HCT116 (cell line): ENCODE data around the gene GDI1. TPM values are rescaled to one million over a fixed set of nuclear protein-coding genes. Genes with fewer than 3 reads are reported as not detected.

Source experiments
- ATAC-seq: fragments of 200-7000 bp; cut with Tn5 transposase; 2 replicates; pipeline ENCODE4 v1.9.1; 2020; ENCODE audit warnings: mild to moderate bottlenecking, moderate library complexity
- BruUV-seq: library from RNA; stranded (reverse); fragments of 400-500 nt; replicated peaks from 2 replicates; lab custom pipeline; 2021; lab: Mats Ljungman, UMichigan
- CTCF ChIA-PET: fragments of 300-600 bp; sonication (Branson Sonifier 250); formaldehyde crosslinking; loops from one replicate; lab custom pipeline; 2021; ENCODE audit warnings: antibody characterized with exemption; lab: Charles Lee
- POLR2A ChIA-PET: fragments of 300-600, 350-600 bp; sonication (Branson Sonifier 250); formaldehyde crosslinking; loops from one replicate; lab custom pipeline; 2021; ENCODE audit warnings: antibody characterized with exemption; lab: Charles Lee
- RAD21 ChIA-PET, 2 experiments: fragments of 300-600 bp; sonication (Branson Sonifier 250); formaldehyde crosslinking; loops; one replicate each; lab custom pipeline; 2023; ENCODE audit warnings: low total read pairs in 2 of 2; ENCODE audit not compliant: uncharacterized antibody in 2 of 2, unreplicated experiment in 2 of 2, low non-redundant PET in 1 of 2; lab: Charles Lee
- DNase-seq: peaks from one replicate; pipeline ENCODE4 v3.0.0-alpha.2; 2010; ENCODE audit warnings: low read depth, low spot score
- H2AFZ ChIP-seq: fragments of 200-600 bp; shearing (Covaris generic), sonication (generic); 2 replicates; pipeline ENCODE4 v1.6.1; 2017; ENCODE audit warnings: low read depth, mixed run types, mixed read lengths, antibody characterized with exemption, low read length; ENCODE audit not compliant: poor library complexity, severe bottlenecking
- H3K27ac ChIP-seq: 2 replicates; pipeline ENCODE4 v1.5.1; 2012; ENCODE audit warnings: low read depth, low read length
- H3K27me3 ChIP-seq: fragments of 200-600 bp; sonication (generic); 2 replicates; pipeline ENCODE4 v1.6.1; 2016; ENCODE audit warnings: mixed run types, low read length, mixed read lengths; ENCODE audit not compliant: insufficient read depth
- H3K36me3 ChIP-seq, 2 experiments: fragments of 200-500 bp in 1 of 2; fragments of 200-600 bp in 1 of 2; sonication (Bioruptor generic) in 1 of 2; sonication (generic) in 1 of 2; 2 replicates each; pipeline versions ENCODE4 v1.5.1 to v1.6.1; 2014 to 2016; ENCODE audit warnings: low read length in 2 of 2, inconsistent platforms in 1 of 2, mixed read lengths in 1 of 2, mixed run types in 1 of 2; ENCODE audit not compliant: insufficient read depth in 2 of 2, control insufficient read depth in 1 of 2
- H3K4me1 ChIP-seq, 2 experiments: fragments of 200-600 bp in 1 of 2; sonication (generic) in 1 of 2; 2 replicates each; pipeline versions ENCODE4 v1.5.1 to v1.6.1; 2012 to 2017; ENCODE audit warnings: low read length in 2 of 2, inconsistent platforms in 1 of 2, mild to moderate bottlenecking in 1 of 2, mixed read lengths in 1 of 2, mixed run types in 1 of 2, moderate library complexity in 1 of 2; ENCODE audit not compliant: insufficient read depth in 2 of 2, control insufficient read depth in 1 of 2
- H3K4me2 ChIP-seq: fragments of 200-600 bp; sonication (generic); 2 replicates; pipeline ENCODE4 v1.6.1; 2017; ENCODE audit warnings: mixed run types, low read length, mixed read lengths
- H3K4me3 ChIP-seq, 2 experiments: fragments of 200-600 bp in 1 of 2; sonication (generic) in 1 of 2; replicated peaks in 1 of 2; 2 replicates each; pipeline ENCODE4 v1.5.1; 2011 to 2016; ENCODE audit warnings: low read length in 2 of 2, control low read depth in 1 of 2, low read depth in 1 of 2, mild to moderate bottlenecking in 1 of 2, mixed read lengths in 1 of 2, mixed run types in 1 of 2
- H3K79me2 ChIP-seq: fragments of 200-600 bp; sonication (generic); 2 replicates; pipeline ENCODE4 v1.6.1; 2017; ENCODE audit warnings: mild to moderate bottlenecking, mixed run types, low read length, moderate library complexity, mixed read lengths; ENCODE audit not compliant: insufficient read depth
- H3K9ac ChIP-seq: fragments of 200-600 bp; sonication (generic); 2 replicates; pipeline ENCODE4 v1.6.1; 2016; ENCODE audit warnings: low read length, mixed read lengths
- H3K9me2 ChIP-seq: fragments of 200-600 bp; sonication (generic), shearing (Covaris generic); 2 replicates; pipeline ENCODE4 v1.6.1; 2017; ENCODE audit warnings: mixed run types, mild to moderate bottlenecking, moderate library complexity; ENCODE audit not compliant: insufficient read depth
- H3K9me3 ChIP-seq, 2 experiments: fragments of 200-500 bp in 1 of 2; fragments of 200-600 bp in 1 of 2; sonication (Bioruptor generic) in 1 of 2; sonication (generic) in 1 of 2; 2 replicates each; pipeline ENCODE4 v1.6.1; 2014 to 2017; ENCODE audit warnings: low read length in 2 of 2, mixed read lengths in 2 of 2, inconsistent platforms in 1 of 2, low read depth in 1 of 2, mild to moderate bottlenecking in 1 of 2, mixed run types in 1 of 2, moderate library complexity in 1 of 2; ENCODE audit not compliant: control insufficient read depth in 1 of 2, insufficient read depth in 1 of 2
- H4K20me1 ChIP-seq: fragments of 200-600 bp; sonication (generic), shearing (Covaris generic); 2 replicates; pipeline ENCODE4 v1.6.1; 2017; ENCODE audit warnings: mixed run types, mild to moderate bottlenecking, moderate library complexity; ENCODE audit not compliant: insufficient read depth
- ATF3 ChIP-seq: IDR thresholded peaks from 2 replicates; pipeline ENCODE4 v1.6.1; 2012
- CEBPB ChIP-seq: IDR thresholded peaks from 2 replicates; pipeline ENCODE4 v1.6.1; 2012; ENCODE audit warnings: low read depth
- CTCF ChIP-seq, 3 experiments: fragments of 200-600 bp in 1 of 3; sonication (generic) in 1 of 3; IDR thresholded peaks in 2 of 3; conservative IDR thresholded peaks in 1 of 3; 2 replicates each; pipeline ENCODE4 v1.5.1; 2012 to 2017; ENCODE audit warnings: low read depth in 2 of 3, low read length in 2 of 3, antibody characterized with exemption in 1 of 3, borderline replicate concordance in 1 of 3, control low read depth in 1 of 3, mild to moderate bottlenecking in 1 of 3, mixed read lengths in 1 of 3, mixed run types in 1 of 3, moderate library complexity in 1 of 3; ENCODE audit not compliant: insufficient read depth in 1 of 3
- EGR1 ChIP-seq: IDR thresholded peaks from 2 replicates; pipeline ENCODE4 v1.6.1; 2012; ENCODE audit warnings: low read depth
- EZH2 ChIP-seq: fragments of 200-600 bp; sonication (generic); IDR thresholded peaks from 2 replicates; pipeline ENCODE4 v1.6.1; 2017; ENCODE audit warnings: antibody characterized with exemption, mixed run types
- EZH2phosphoT487 ChIP-seq: fragments of 200-600 bp; IDR thresholded peaks from 2 replicates; pipeline ENCODE4 v1.6.1; 2018; ENCODE audit warnings: antibody characterized with exemption, borderline replicate concordance
- FOSL1 ChIP-seq: IDR thresholded peaks from 2 replicates; pipeline ENCODE4 v1.6.1; 2012; ENCODE audit warnings: low read depth
- JUND ChIP-seq: IDR thresholded peaks from 2 replicates; pipeline ENCODE4 v1.6.1; 2012
- MAX ChIP-seq: IDR thresholded peaks from 2 replicates; pipeline ENCODE4 v1.6.1; 2012
- POLR2A ChIP-seq: IDR thresholded peaks from 2 replicates; pipeline ENCODE4 v1.7.0; 2011; ENCODE audit warnings: borderline replicate concordance; ENCODE audit not compliant: insufficient read depth, insufficient read length; ENCODE audit errors: extremely low read depth
- POLR2AphosphoS5 ChIP-seq: IDR thresholded peaks from 2 replicates; pipeline ENCODE4 v1.6.1; 2011; ENCODE audit warnings: mild to moderate bottlenecking, low read depth, low read length, moderate library complexity
- RAD21 ChIP-seq: IDR thresholded peaks from 2 replicates; pipeline ENCODE4 v1.6.1; 2012; ENCODE audit warnings: low read depth, mild to moderate bottlenecking
- REST ChIP-seq: IDR thresholded peaks from 2 replicates; pipeline ENCODE4 v1.6.1; 2012; ENCODE audit warnings: low read depth
- SIN3A ChIP-seq: IDR thresholded peaks from 2 replicates; pipeline ENCODE4 v1.6.1; 2012; ENCODE audit warnings: low read depth
- SP1 ChIP-seq: IDR thresholded peaks from 2 replicates; pipeline ENCODE4 v1.6.1; 2012; ENCODE audit warnings: low read depth
- SRF ChIP-seq: IDR thresholded peaks from 2 replicates; pipeline ENCODE4 v1.6.1; 2012; ENCODE audit warnings: low read depth
- TCF7L2 ChIP-seq: IDR thresholded peaks from 2 replicates; pipeline ENCODE4 v1.7.0; 2011; ENCODE audit warnings: borderline replicate concordance, inconsistent platforms; ENCODE audit not compliant: insufficient read depth, insufficient read length; ENCODE audit errors: extremely low read depth
- YY1 ChIP-seq: IDR thresholded peaks from 2 replicates; pipeline ENCODE4 v1.6.1; 2011; ENCODE audit warnings: low read length, low read depth, moderate library complexity, mild to moderate bottlenecking; ENCODE audit not compliant: insufficient replicate concordance; ENCODE audit errors: extremely low read depth
- ZBTB33 ChIP-seq: IDR thresholded peaks from 2 replicates; pipeline ENCODE4 v1.6.1; 2011; ENCODE audit warnings: mild to moderate bottlenecking, low read length, moderate library complexity; ENCODE audit not compliant: insufficient replicate concordance; ENCODE audit errors: extremely low read depth
- ZNF274 ChIP-seq: fragments of 200-500 bp; sonication (Bioruptor generic); IDR thresholded peaks from 2 replicates; pipeline ENCODE4 v1.6.1; 2014; ENCODE audit warnings: mild to moderate bottlenecking, low read depth, low read length, inconsistent platforms
- intact Hi-C: fragments of 100-400 bp; cut with micrococcal nuclease; formaldehyde crosslinking; loops from 2 replicates; pipeline ENCODE4 v1.10.0; 2022
- total RNA-seq: library from RNA; stranded (reverse); gene quantifications from one replicate; pipeline ENCODE4 v1.2.1, GENCODE V29; 2021; ENCODE audit not compliant: unreplicated experiment

GDI1 gene
- total RNA-seq, 1 experiment from 2014 or later, result 122 TPM

- Histone ChIP-seq H2AFZ (no peak overlapping the region), H3K79me2 (peaks cover 15% of the 10 kb centered on the region), H3K27ac (no peak overlapping the region), H3K4me2 (no peak overlapping the region), H3K27me3 (no peaks in the 10 kb centered on the region), H3K9me2 (no peaks in the 10 kb centered on the region), H3K9me3 (no peaks in the 10 kb centered on the region), H3K4me3 (no peak overlapping the region), H3K36me3 (peaks cover 0 to 10% of the 10 kb centered on the region in 2 experiments; a peak in 1 of 4 replicates), H3K4me1 (peaks cover 10 to 31% of the 10 kb centered on the region in 2 experiments), H3K9ac (no peak overlapping the region), H4K20me1 (no peaks in the 10 kb centered on the region)
- DNase-seq (no peak), ATAC-seq (no peak)
- TF ChIP-seq EZH2phosphoT487 (no peak), POLR2A (no peak), EGR1 (no peak), JUND (no peak), POLR2AphosphoS5 (no peak), SRF (no peak), FOSL1 (no peak), REST (no peak), YY1 (no peak), SP1 (no peak), ATF3 (no peak), MAX (no peak), TCF7L2 (no peak), ZNF274 (no peak), ZBTB33 (no peak), EZH2 (no peak), CTCF (IDR thresholded peaks at IDR 0.05 in 2 of 3, conservative IDR thresholded peaks at IDR 0.05 in 1 of 3; ENCODE audit: borderline replicate concordance in 1 of 3, insufficient read depth in 1 of 3, low read depth in 2 of 3, low read length in 2 of 3) (no peak), CEBPB (no peak), RAD21 (no peak), SIN3A (no peak)
- ChIA-PET POLR2A (interaction anchor here (0.9 to 1.4 kb wide), 2 partner anchors 8 to 10 kb away, joined by 3 to 4 read pairs; partner anchors contain the start of gene SLC10A3), RAD21 (no interaction called here), CTCF (no interaction called here)
- intact Hi-C loops, result no loop called here
- BruUV-seq, result no TSS peak
Observed at GRCh38 chrX:154481911-154482601, 45.1 kb downstream of the GDI1 start.
